B cell (primary cell): ENCODE data around the gene TRMT6. TPM values are rescaled to one million over a fixed set of nuclear protein-coding genes. Genes with fewer than 3 reads are reported as not detected.

ENCODE experiments used
- ATAC-seq: fragments of 200-7000 bp; cut with Tn5 transposase; one replicate; pipeline ENCODE4 v1.10.0; 2021; ENCODE audit warnings: low read depth, mild to moderate bottlenecking, moderate number of reproducible peaks, moderate library complexity
- CTCF ChIA-PET: fragments of 350-600 bp; sonication (Branson Sonifier 250); formaldehyde crosslinking; loops from one replicate; lab custom pipeline; 2021; ENCODE audit warnings: antibody characterized with exemption, inconsistent platforms; lab: Charles Lee
- POLR2A ChIA-PET: fragments of 350-600 bp; sonication (Branson Sonifier 250); formaldehyde crosslinking; loops from one replicate; lab custom pipeline; 2021; ENCODE audit warnings: antibody characterized with exemption; lab: Charles Lee
- DNase-seq: peaks from one replicate; pipeline ENCODE4 v3.0.0; 2013
- H2AFZ ChIP-seq: 2 replicates; pipeline ENCODE4 v1.6.1; 2012; ENCODE audit warnings: mild to moderate bottlenecking, low read depth, low read length; ENCODE audit not compliant: insufficient read depth, poor library complexity, severe bottlenecking
- H3K27ac ChIP-seq, 2 donors: 1 replicate in 1 of 2; 2 replicates in 1 of 2; pipeline ENCODE4 v1.5.1; 2012 to 2013; ENCODE audit warnings: low read length in 2 of 2, mild to moderate bottlenecking in 2 of 2, moderate library complexity in 1 of 2
- H3K27me3 ChIP-seq, 4 experiments: fragments of 200-600 bp in 1 of 4; sonication (generic) in 1 of 4; replicated peaks in 1 of 4; 1 replicate in 2 of 4; 2 replicates in 2 of 4; pipeline versions ENCODE4 v1.6.1 to v1.7.0; 2013 to 2016; ENCODE audit warnings: low read length in 3 of 4, mild to moderate bottlenecking in 2 of 4, mixed read lengths in 1 of 4, moderate library complexity in 1 of 4; ENCODE audit not compliant: insufficient read depth in 4 of 4, control insufficient read depth in 3 of 4; ENCODE audit errors: control extremely low read depth in 1 of 4
- H3K36me3 ChIP-seq, 2 experiments: replicated peaks in 1 of 2; 1 replicate in 1 of 2; 2 replicates in 1 of 2; pipeline versions ENCODE4 v1.6.1 to v1.7.1; 2013; ENCODE audit warnings: low read length in 1 of 2; ENCODE audit not compliant: insufficient read depth in 2 of 2, control insufficient read depth in 1 of 2; ENCODE audit errors: control extremely low read depth in 1 of 2, extremely low read depth in 1 of 2
- H3K4me1 ChIP-seq, 2 donors: fragments of 200-600 bp in 1 of 2; sonication (generic) in 1 of 2; 1 replicate in 1 of 2; 2 replicates in 1 of 2; pipeline versions ENCODE4 v1.5.1 to v1.6.1; 2013 to 2017; ENCODE audit warnings: low read length in 2 of 2; ENCODE audit not compliant: control insufficient read depth in 2 of 2, insufficient read depth in 2 of 2
- H3K4me2 ChIP-seq: replicated peaks from 2 replicates; pipeline ENCODE3; 2012; ENCODE audit warnings: mild to moderate bottlenecking, low read depth, low read length; ENCODE audit not compliant: poor library complexity, severe bottlenecking
- H3K4me3 ChIP-seq, 5 experiments: fragments of 200-600 bp in 1 of 5; sonication (generic) in 1 of 5; 1 replicate in 3 of 5; 2 replicates in 2 of 5; pipeline versions ENCODE4 v1.5.1 to v1.7.0; 2011 to 2016; ENCODE audit warnings: low read length in 4 of 5, mild to moderate bottlenecking in 4 of 5, low read depth in 2 of 5, control low read depth in 1 of 5, moderate library complexity in 1 of 5; ENCODE audit not compliant: insufficient read depth in 1 of 5; ENCODE audit errors: control extremely low read depth in 1 of 5, extremely low read depth in 1 of 5
- H3K79me2 ChIP-seq: fragments of 200-600 bp; sonication (generic); one replicate; pipeline ENCODE4 v1.6.0; 2016; ENCODE audit warnings: low read length; ENCODE audit not compliant: control insufficient read depth, insufficient read depth
- H3K9ac ChIP-seq: fragments of 200-600 bp; sonication (generic); 2 replicates; pipeline ENCODE4 v1.6.1; 2017; ENCODE audit warnings: mild to moderate bottlenecking, low read length, moderate library complexity
- H3K9me3 ChIP-seq, 3 donors: one replicate each; pipeline versions ENCODE4 v1.6.1 to v1.7.1; 2013; ENCODE audit warnings: low read length in 2 of 3; ENCODE audit not compliant: control insufficient read depth in 2 of 3, insufficient read depth in 1 of 3; ENCODE audit errors: control extremely low read depth in 1 of 3
- H4K20me1 ChIP-seq: 2 replicates; pipeline ENCODE4 v1.6.0; 2012; ENCODE audit warnings: mild to moderate bottlenecking, low read length; ENCODE audit not compliant: insufficient read depth, control insufficient read depth, poor library complexity, severe bottlenecking
- H3K27ac Mint-ChIP-seq: one replicate; pipeline ENCODE4 v1.8.0; 2021; ENCODE audit warnings: mixed read lengths
- H3K27me3 Mint-ChIP-seq: one replicate; pipeline ENCODE4 v1.8.0; 2021; ENCODE audit warnings: mixed read lengths
- H3K4me1 Mint-ChIP-seq: one replicate; pipeline ENCODE4 v1.8.0; 2021; ENCODE audit warnings: mixed read lengths
- H3K4me3 Mint-ChIP-seq: one replicate; pipeline ENCODE4 v1.8.0; 2021; ENCODE audit warnings: mixed read lengths
- H3K9me3 Mint-ChIP-seq: one replicate; pipeline ENCODE4 v1.8.0; 2022; ENCODE audit warnings: mixed read lengths; ENCODE audit not compliant: insufficient read depth
- CTCF ChIP-seq: fragments of 200-600 bp; IDR thresholded peaks from one replicate; pipeline ENCODE4 v1.8.0; 2022; ENCODE audit warnings: antibody characterized with exemption, mild to moderate bottlenecking
- EZH2 ChIP-seq: IDR thresholded peaks from 2 replicates; pipeline ENCODE4 v1.6.1; 2012; ENCODE audit warnings: borderline replicate concordance, low read depth, mild to moderate bottlenecking, moderate library complexity, low read length; ENCODE audit not compliant: insufficient read depth, poor library complexity, severe bottlenecking
- WGBS: methylation state at CpG from one replicate; pipeline ENCODE4 v1.1.5; 2013; ENCODE audit warnings: missing lambda C conversion rate; ENCODE audit not compliant: insufficient coverage; 5-methylcytosine and 5-hydroxymethylcytosine counted together
- intact Hi-C: fragments of 100-400 bp; cut with micrococcal nuclease; formaldehyde crosslinking; loops from one replicate; pipeline ENCODE4 v1.10.0; 2022
- polyA plus RNA-seq: library from polyadenylated mRNA; depleted of rRNA; stranded (reverse); fragments of >200 nt; gene quantifications from 2 replicates; pipeline ENCODE4 v1.2.3, GENCODE V29; 2012
- total RNA-seq, 2 donors: library from RNA; stranded (reverse); fragments of 120-200 nt in 1 of 2; gene quantifications; 1 replicate in 1 of 2; 2 replicates in 1 of 2; pipeline versions ENCODE4 v1.2.3 to v1.2.4, GENCODE V29; 2013 to 2022

TRMT6 gene
- total and polyA plus RNA-seq, 2 donors (not counting 1 experiment from before 2014, with no cell fraction given): 5.7 to 18.2 TPM

- Mint-ChIP-seq H3K4me1 (peaks cover 6% of the 10 kb centered on the region), H3K27ac (no peak overlapping the region), H3K9me3 (no peaks in the 10 kb centered on the region), H3K4me3 (no peak overlapping the region), H3K27me3 (no peaks in the 10 kb centered on the region)
- peaks cover 2 to 52% of the 10 kb centered on the region in 2 experiments for H3K36me3 ChIP-seq
- DNase-seq (no peak), ATAC-seq (no peak)
- WGBS: no CpG with 5 or more reads among the region's 6 CpGs
- ChIA-PET POLR2A (interaction anchor here (0.7 kb wide), 1 partner anchor 293 kb away, joined by 6 read pairs; no protein-coding TSS in a partner anchor), CTCF (no interaction called here)
- H3K27me3 ChIP-seq: no peaks in the 10 kb centered on the region
- TF ChIP-seq CTCF: no peak
- no peak for TF ChIP-seq EZH2
- H4K20me1 ChIP-seq: no peaks in the 10 kb centered on the region
- no peak overlapping the region for H3K9ac ChIP-seq
- no peaks in the 10 kb centered on the region for H3K9me3 ChIP-seq
- H3K4me3 ChIP-seq: no peak overlapping the region
- H3K4me1 ChIP-seq: peaks cover 5 to 6% of the 10 kb centered on the region in 2 donors
- H2AFZ ChIP-seq: no peak overlapping the region
- intact Hi-C loops: no loop called here
- H3K4me2 ChIP-seq: no peak overlapping the region
- H3K79me2 ChIP-seq: no peaks in the 10 kb centered on the region
- H3K27ac ChIP-seq: no peak overlapping the region
Measured at GRCh38 chr20:5938456-5939029, 11.8 kb downstream of the TRMT6 start.

DNA sequence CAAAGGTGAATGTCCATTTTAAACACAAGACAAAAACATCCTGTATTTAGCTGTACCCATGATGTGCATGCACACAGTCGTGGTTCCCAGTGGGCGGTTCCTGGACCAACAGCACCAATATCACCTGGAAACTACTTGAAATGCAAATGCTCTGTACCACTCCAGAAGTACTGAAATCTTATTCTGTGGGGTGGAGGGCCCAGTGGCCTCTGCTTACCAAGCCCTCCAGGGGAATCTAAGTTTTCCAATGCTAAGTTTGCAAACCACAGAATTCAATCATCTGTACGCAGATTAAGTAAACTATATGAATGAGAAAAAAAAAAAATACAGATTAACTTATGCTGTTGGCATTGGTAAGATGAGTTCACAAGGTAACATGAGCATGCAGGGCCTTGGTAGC, 14.1 kb downstream of the TRMT6 start:
- Histone ChIP-seq H3K79me2 (no peaks in the 10 kb centered on the region), H3K9ac (no peak overlapping the region), H3K4me1 (peaks cover 5 to 6% of the 10 kb centered on the region in 2 donors), H3K27ac (no peak overlapping the region), H3K9me3 (no peaks in the 10 kb centered on the region), H3K4me3 (no peak overlapping the region), H3K4me2 (no peak overlapping the region), H2AFZ (no peak overlapping the region), H3K36me3 (peaks cover 0 to 29% of the 10 kb centered on the region in 2 experiments), H4K20me1 (no peaks in the 10 kb centered on the region), H3K27me3 (no peaks in the 10 kb centered on the region)
- H3K4me1 Mint-ChIP-seq: peaks cover 7% of the 10 kb centered on the region
- intact Hi-C loops: no loop called here
- no peaks in the 10 kb centered on the region for H3K9me3 Mint-ChIP-seq
- CTCF ChIA-PET: interaction anchor here (1.3 kb wide), 1 partner anchor 379 kb away, joined by 3 read pairs; no protein-coding TSS in a partner anchor
- no peak overlapping the region for H3K4me3 Mint-ChIP-seq
- H3K27me3 Mint-ChIP-seq: no peaks in the 10 kb centered on the region
- 92% methylated on average over 2 of the region's 3 CpGs for WGBS
- DNase-seq: no peak
- TF ChIP-seq EZH2 (no peak), CTCF (no peak)
- ATAC-seq: no peak
- H3K27ac Mint-ChIP-seq: no peak overlapping the region
- POLR2A ChIA-PET: no interaction called here
